Head of caudate nucleus (tissue), 42 donors: ENCODE data around the gene CEP72.
A peak's percentile ranks its signal among the peaks of the same experiment; 100 is the strongest.

ENCODE experiments used
- DNase-seq, 42 donors: peaks; one replicate each; pipeline versions ENCODE4 v3.0.0 to v3.0.0-alpha.2; 2020 to 2021; ENCODE audit warnings: mixed read lengths in 7 of 42
- intact Hi-C: fragments of 100-400 bp; cut with DNase I; formaldehyde crosslinking; loops from one replicate; pipeline ENCODE4 v1.15.0; 2022

CEP72 gene

DNA sequence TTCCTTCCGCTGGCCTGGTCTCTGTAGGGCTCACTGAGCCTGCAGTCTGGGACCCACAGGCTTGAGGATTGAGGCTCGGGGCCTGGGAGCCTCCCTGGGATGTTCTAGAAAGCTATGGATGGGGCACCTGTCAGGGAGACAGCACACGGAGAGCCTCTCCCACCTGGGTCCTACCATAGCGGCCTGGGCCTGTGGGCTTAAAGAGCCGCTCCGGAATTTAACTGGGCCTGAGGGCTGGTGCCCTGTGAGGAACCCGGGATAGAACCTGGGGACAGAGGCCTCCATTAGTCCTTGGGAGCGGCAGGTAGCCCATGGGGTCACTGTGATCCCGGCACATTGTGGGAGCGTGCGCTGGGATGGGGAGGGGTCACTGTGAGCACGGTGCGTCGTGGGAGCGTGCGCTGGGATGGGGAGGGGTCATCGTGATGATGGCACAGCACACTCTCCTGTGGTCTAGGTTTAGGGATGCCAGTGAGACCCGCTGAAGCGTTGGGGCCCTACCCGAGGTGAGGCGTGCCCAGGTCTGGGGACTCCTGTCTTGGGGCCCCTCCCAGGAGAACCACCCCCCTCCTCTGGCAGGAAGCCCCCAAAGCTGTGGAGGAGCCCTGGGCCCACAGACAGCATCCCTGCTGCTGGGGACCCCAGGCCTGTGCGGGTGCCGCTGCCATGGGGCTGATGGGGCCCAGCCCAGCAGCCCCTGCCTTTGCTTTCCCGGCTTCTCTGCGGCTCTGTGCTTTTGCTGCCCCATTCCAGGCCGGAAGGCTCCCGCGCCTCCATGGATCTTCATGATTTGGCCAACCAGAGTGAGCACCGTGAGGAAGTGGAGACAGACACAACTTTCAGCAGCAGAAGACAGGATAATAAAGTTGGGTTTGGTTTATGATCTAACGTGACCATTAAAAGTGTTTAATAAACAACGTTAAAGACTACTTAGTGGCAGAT is 3.4 kb upstream of the CEP72 start:
- DNase-seq = peak in 6 of 42 donors; percentile 2 to 34 (median 12)
- intact Hi-C loops = no loop called here

DNA sequence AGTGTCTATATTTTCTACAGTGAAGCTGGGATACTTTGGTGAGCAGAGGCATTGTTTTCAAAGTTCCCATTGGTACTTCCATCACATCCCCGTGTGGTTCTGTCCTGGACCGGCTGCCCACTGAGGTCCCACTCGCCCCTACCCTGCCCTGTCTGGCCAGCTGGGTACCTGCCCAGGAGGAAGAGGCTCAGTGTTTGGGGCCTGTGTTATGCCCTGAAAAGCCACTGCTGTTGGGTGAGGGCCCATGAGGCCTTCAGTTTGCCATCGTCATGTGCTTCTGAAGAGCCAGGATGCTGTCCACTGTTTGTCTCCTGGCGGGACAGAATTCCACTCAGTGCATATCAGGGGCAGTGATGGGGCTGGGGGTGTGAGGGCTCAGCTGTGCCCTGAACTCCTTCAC is 2.6 kb upstream of the CEP72 start:
- peak in 9 of 42 donors; percentile 4 to 31 (median 14) for DNase-seq
- intact Hi-C loops = no loop called here

DNA sequence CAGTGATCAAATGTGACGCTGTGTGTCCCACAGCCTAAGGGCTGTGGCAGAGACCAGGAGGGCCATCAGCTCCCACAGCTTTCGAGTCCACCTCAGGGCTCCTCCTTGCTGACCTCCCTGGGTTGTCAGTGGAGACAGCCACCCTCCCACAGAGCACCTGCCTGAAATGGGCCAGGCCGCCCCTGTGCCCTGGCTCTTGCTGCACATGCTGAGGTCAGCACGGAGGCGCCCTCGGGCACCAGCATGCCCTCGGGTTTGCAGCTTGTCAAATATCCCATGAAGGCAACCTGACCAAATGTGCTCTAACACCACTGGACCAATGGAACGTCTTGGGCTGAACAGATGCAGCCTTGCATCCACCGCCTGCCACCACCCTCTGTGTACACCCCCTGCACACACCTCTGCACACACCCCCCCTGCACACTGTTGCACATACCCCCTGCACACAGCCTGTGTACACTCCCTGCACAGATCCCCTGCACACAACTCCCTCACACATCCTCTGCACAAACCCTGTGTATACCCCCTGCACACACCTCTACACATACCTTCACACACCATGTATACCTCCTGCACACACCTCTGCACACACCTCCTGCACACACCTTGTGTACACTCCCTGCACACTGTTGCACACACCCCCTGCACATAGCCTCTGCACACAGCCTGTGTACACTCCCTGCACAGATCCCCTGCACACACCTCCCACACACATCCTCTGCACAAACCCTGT is 2.0 kb upstream of the CEP72 start:
- DNase-seq = peak in 9 of 42 donors; percentile 6 to 33 (median 21)
- intact Hi-C loops = loop anchor here (10.0 kb wide), 1 partner anchor 55 kb away; no protein-coding TSS in a partner anchor

DNA sequence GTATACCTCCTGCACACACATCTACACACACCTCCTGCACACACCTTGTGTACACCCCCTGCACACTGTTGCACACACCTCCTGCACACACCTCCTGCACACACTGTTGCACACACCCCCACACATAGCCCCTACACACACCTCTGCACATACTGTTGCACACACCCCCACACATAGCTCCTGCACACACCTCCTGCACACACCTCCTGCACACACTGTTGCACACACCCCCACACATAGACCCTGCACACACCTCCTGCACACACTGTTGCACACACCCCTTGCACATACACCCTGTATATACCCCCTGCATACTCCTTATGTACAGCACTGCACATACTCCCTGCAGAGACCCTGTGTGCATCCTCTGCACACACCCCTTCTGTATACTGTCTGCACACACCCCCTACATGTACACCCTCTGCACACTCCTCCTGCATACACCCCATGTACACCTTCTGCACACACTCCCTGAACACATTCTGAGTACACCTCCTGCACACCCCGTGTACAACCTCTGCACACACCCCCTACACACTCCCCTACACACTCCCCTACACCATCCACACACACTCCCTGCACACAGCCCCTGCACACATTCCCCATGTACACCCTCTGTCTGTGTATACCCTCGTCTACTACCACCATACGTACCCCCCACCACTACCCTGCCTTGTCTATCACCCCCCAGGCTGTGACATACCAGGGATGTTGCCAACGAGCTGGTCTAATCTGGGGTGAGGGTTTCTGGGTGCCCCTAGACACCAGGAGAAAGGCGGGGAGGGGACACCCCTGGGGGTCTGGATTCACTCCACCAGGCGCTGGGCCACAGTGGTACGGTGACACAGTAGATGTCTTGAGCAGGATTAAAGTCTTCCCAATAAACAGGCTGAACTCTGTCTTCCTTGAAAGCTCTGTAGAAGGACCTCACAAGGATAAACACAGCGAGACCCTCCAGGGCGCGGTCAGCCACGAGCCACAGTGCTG is 1.1 kb upstream of the CEP72 start:
- peak in 8 of 42 donors; percentile 3 to 39 (median 21) for DNase-seq
- intact Hi-C loops = loop anchor here (10.0 kb wide), 1 partner anchor 54 kb away; no protein-coding TSS in a partner anchor

DNA sequence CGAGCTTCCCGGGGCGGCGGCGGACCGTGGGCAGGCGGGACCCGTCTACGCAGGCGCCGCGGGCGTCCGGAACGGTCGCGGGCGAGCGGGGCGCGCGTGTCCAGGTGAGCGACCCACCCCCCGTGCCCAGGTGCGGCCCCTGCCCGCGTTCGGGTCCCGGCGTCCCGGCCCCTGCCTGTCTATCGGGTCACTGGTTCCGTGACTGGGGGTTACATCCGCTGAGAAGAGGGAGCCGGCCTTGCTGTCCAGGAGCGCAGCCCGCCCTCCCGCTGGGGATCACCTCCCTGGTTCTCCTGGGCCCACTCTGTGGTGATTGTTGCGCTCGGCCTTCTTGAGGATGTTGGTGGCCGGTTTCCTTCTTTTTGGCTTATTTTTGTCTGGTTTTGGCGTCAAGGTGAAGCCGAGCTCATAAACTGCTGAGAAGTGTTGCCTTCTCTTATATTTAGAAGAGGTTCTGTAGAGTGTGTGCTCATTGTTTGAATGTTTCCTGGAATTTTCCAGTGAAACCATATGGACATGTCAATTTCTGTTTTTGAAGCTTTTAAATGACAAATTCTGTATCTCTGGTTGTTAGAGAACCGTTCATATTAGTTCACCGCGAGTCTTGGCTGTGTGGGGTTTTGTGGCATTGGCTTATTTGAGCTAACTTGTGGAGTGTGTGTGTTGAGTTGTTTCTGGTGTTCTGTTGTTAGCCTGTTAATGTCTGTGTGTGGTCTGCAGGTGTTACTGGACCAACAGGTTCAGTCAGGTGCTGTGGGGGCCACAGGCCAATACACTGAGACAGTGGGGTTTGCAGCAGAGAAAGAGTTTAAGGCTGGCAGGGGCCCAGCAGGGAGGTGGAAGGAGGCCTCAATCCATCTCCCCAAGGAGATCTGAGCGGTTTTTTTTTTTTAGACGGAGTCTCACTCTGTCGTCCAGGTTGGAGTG is 621 bp downstream of the CEP72 start:
- intact Hi-C loops = loop anchor here (10.0 kb wide), 1 partner anchor 52 kb away; no protein-coding TSS in a partner anchor
- DNase-seq = peak in 8 of 42 donors; percentile 2 to 37 (median 20)

DNA sequence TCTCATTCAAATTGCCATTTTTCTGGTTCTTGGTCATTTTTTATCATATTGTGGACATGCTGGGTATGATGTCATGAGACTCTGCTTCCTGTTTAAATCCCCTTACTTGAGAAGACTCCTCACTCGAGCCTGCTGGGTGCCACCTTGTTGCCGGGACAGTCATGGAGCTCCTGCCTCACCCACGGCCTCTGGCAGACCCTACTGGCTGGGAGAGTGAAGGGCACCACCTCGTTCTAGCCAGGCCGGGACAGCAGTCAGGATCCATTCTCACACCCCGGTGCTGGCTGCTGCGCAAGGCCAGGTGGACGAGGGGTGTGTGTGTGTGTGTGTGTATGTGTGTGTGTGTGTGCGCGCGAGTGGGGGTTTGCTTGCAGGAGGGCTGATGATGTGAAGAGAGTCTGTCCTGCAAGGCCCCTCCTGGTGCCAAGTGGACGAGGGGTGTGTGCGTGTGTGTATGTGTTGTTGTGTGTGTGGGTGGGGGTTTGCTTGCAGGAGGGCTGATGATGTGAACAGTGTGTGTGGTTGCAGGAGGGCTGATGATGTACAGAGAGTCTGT is 4.4 kb downstream of the CEP72 start:
- intact Hi-C loops = loop anchor here (5.0 to 10.0 kb wide), 2 partner anchors 48 to 139 kb away; no protein-coding TSS in a partner anchor

DNA sequence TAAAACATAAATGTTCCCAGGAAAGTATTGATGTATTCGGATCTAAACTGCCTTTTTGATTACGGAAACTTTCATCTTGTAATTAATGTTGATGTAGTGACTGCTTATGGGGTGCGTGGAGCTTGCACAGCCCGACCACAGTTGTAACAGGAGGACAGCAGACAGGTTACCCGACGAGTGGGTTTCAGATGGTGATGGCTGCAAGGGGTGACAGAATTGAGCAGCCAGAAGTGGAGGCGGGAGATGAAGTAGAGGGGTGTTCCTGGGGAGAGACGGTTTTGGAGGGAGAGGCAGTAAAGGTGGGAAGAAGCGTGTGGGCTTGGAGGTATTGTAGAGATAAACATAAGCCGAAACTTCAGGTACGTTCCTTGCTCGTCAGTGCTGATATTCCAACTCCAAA is 5.8 kb downstream of the CEP72 start:
- peak in 3 of 42 donors; percentile 3 to 12 (median 12) for DNase-seq
- intact Hi-C loops = loop anchor here (5.0 to 10.0 kb wide), 2 partner anchors 47 to 141 kb away; no protein-coding TSS in a partner anchor

More for the DNA sequence above, 4.4 kb downstream of the CEP72 start:
- DNase-seq = peak in 7 of 42 donors; percentile 2 to 27 (median 10)

DNA sequence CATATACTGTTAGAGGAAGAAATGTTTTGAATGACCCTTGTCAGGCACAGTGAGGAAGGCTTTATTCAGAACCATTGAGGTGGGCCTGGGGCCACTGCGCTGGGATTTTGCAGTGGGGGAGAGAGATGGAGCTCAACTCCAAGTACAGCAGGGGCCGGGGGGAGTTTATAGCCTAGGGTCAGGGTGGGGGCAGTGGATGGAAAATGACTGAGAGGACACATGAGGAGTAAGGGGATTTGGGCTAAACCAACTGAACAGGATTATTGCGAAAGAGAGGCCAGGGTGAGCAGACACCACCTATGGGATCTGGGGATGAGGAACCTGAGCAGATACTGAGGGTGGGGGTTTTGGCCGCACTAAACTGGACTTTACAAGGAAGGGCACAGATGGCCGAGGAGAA is 6.3 kb downstream of the CEP72 start:
- peak in 3 of 42 donors; percentile 1 to 15 (median 6) for DNase-seq
- intact Hi-C loops = loop anchor here (5.0 to 10.0 kb wide), 2 partner anchors 46 to 141 kb away; no protein-coding TSS in a partner anchor

DNA sequence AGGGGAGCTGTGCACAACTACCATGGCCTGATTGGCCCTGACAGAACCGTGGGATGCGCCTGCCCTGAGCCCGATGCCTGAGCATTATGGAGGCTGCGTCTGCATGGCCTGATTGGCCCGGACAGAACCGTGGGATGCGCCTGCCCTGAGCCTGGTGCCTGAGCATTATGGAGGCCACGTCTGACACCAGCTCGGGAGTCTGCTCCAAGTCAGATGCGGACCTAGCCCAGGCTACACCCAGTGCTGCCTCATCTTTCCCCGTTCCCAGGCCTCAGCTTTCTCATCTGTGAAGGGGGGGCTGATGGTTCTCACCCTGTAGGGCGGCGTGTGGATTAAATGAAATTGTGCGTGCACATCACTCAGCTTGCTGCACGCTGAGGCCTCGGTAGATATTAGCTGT is 7.3 kb downstream of the CEP72 start:
- intact Hi-C loops = loop anchor here (5.0 to 10.0 kb wide), 2 partner anchors 45 to 142 kb away; no protein-coding TSS in a partner anchor
- DNase-seq = peak in 5 of 42 donors; percentile 4 to 21 (median 13)

DNA sequence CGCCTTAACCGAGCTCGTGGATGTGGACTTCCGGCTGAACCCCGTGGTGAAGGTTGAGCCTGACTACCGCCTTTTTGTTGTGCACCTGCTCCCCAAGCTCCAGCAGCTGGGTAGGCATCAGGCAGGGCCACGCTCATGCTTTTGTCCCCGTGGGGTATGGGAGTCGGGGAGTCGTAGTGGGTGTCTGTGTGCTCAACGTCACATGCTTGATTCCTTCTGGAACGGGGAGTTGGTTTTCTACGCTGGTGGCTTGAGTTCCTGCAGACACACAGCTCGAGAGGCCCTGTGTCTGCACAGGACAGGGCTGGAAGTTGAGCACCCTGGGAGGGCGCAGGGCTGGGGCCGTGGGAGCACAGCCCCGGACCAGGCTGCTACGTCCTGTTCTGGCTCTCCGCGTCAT is 8.0 kb downstream of the CEP72 start:
- DNase-seq = peak in 5 of 42 donors; percentile 1 to 29 (median 9)

DNA sequence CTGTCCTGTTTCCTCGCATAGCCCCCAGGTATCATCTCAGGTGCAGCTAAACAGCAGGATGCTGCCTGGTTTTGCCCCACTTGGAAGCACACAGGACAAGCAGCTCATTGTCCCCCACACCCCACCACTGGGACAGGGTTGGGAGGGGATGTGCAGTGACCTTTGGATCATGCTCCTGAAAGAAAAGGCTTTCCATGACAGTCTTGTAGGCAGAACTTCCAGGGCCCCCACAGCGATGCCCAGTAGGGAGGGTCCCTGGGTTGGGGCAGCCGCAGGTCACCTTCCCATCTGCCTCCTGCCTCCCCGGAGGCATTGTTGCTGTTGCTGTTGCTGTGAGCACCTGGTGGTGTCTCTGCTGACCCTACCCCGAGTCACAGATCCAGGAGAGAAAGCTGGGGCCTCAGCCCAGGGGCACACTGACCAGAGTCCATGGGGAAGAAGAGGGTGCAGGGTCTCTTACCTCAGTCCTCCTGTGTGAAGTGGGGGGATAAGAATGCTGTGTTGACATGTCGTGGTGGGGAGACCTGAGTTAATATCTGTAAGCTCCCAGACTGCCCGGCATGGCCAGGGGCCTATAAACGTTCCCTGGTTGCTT is 8.5 kb downstream of the CEP72 start:
- peak in 6 of 42 donors; percentile 1 to 31 (median 6) for DNase-seq
- intact Hi-C loops = no loop called here

More for the DNA sequence above, 8.0 kb downstream of the CEP72 start:
- intact Hi-C loops = no loop called here

DNA sequence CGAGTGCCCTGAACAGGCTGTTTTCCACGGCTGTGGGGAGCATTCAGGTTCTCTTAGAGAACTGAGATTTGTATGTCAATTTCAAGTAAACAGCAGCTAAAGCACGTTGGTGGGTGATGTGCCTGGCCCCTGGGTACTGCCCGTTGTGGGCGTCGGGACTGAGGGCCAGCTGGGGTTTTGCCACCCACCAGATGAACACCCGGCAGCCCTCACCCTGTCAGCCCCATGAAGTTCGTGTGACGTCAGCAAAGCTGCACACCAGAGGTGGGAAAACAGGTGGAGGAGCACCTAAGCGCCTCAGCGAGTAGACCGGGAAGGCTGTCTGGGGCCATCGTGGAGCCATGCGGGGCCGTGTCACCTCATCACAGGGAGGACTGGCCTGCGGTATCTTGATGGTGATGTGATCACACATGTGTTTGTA is 9.2 kb downstream of the CEP72 start:
- intact Hi-C loops = no loop called here

DNA sequence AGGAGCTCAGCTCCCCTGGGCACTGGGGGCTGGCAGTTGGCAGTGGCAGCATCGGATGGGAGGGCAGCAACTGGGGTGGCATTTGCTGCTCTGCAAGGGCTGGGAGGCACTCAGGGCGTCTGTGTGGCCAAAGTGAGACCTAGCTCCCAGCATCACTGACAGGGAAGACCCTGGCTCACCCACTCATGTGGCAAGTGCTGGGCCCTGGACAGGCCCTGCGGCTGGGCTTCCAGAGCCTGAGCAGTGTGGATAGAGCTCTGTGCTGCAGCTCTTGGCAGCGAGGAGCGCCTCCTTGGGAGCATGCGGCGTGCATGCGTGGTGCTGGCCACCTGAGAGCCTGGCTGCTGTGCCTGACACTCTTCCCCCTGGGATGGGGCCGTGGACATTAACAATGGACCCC is 10.2 kb downstream of the CEP72 start:
- intact Hi-C loops = no loop called here
- peak in 2 of 42 donors; percentile 5 to 26 for DNase-seq

More for the DNA sequence above, 9.2 kb downstream of the CEP72 start:
- peak in 5 of 42 donors; percentile 1 to 26 (median 9) for DNase-seq

DNA sequence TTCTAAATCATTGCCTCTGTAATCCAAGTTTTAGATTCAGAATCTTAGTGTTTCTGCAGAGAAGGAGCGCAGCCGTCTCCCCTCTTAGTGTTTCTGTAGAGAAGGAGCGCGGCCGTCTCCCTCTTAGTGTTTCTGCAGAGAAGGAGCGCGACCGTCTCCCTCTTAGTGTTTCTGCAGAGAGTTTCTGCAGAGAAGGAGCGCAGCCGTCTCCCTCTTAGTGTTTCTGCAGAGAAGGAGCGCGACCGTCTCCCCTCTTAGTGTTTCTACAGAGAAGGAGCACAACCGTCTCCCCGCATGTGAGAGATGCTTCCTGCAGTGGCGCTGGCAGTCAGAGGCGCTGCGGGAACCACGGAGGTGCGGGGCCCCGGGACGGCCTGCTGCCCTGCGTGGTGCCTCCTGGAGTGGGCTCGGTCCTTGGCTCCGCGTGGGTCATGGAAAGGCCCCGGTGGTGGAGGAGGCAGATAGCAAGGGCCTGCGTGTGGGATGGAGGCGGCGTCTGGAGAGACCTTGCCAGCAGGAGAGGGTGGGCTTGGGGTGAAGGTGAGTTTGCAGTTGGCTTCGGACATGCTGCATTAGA is 10.9 kb downstream of the CEP72 start:
- intact Hi-C loops = no loop called here
- peak in 6 of 42 donors; percentile 4 to 29 (median 18) for DNase-seq

DNA sequence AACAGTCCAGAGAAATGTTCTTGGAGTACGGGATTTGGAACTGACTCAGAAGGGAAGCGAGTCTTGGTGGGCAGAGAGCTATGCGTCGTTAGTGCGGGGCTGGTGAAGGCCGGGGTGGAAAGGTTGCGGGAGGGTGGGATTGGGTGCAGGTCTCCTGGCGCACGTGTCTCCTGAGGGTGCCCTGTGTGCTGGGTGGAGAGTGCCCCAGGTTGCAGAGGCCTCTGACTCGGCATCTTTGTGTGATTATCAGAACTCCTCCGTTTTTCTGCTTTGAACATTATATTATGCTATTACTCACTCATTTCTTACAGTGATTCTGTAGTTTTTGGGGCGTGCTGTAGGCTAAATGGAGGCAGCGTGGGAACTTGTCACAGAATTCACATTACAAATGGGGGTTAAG is 11.4 kb downstream of the CEP72 start:
- intact Hi-C loops = no loop called here
- peak in 20 of 42 donors; percentile 11 to 70 (median 34) for DNase-seq
